HG02970 (cell line): ENCODE data around the gene RXRG.

Experiments
- ATAC-seq: cut with Tn5 transposase; IDR thresholded peaks from one replicate; pipeline ENCODE4 v1.9.1; 2021; ENCODE audit warnings: mild to moderate bottlenecking, moderate library complexity, moderate number of reproducible peaks; ENCODE audit not compliant: unreplicated experiment, low FRiP score

Gene RXRG

GRCh38 chr1:165452336-165453130 lies 7.6 kb upstream of the RXRG start:
- no peak for ATAC-seq

- ATAC-seq, result no peak
Observed at GRCh38 chr1:165451691-165452090, 6.8 kb upstream of the RXRG start.

- no peak for ATAC-seq
Observed at GRCh38 chr1:165449131-165449530, 4.2 kb upstream of the RXRG start.

GRCh38 chr1:165445388-165445787 lies 462 bp upstream of the RXRG start:
- no peak for ATAC-seq

GRCh38 chr1:165443539-165444311 lies 1.2 kb downstream of the RXRG start:
- ATAC-seq, result no peak

GRCh38 chr1:165442653-165443052 lies 2.3 kb downstream of the RXRG start:
- ATAC-seq, result no peak

GRCh38 chr1:165442053-165442452 lies 2.9 kb downstream of the RXRG start:
- no peak for ATAC-seq

GRCh38 chr1:165441166-165441880 lies 3.6 kb downstream of the RXRG start:
- no peak for ATAC-seq

GRCh38 chr1:165439330-165439729 lies 5.6 kb downstream of the RXRG start:
- ATAC-seq, result no peak

- ATAC-seq, result no peak
Observed at GRCh38 chr1:165436994-165437393, 7.9 kb downstream of the RXRG start.

- no peak for ATAC-seq
Observed at GRCh38 chr1:165435801-165436200, 9.1 kb downstream of the RXRG start.

- no peak for ATAC-seq
Observed at GRCh38 chr1:165434281-165434680, 10.6 kb downstream of the RXRG start.

- no peak for ATAC-seq
Observed at GRCh38 chr1:165431079-165431478, 13.8 kb downstream of the RXRG start.

GRCh38 chr1:165426745-165427144 lies 18.2 kb downstream of the RXRG start:
- no peak for ATAC-seq

- no peak for ATAC-seq
Observed at GRCh38 chr1:165425621-165426020, 19.3 kb downstream of the RXRG start.

GRCh38 chr1:165424454-165425216 lies 20.3 kb downstream of the RXRG start:
- no peak for ATAC-seq

- ATAC-seq, result no peak
Observed at GRCh38 chr1:165423136-165423535, 21.8 kb downstream of the RXRG start.

GRCh38 chr1:165420655-165421054 lies 24.3 kb downstream of the RXRG start:
- ATAC-seq, result no peak

GRCh38 chr1:165419839-165420238 lies 25.1 kb downstream of the RXRG start:
- ATAC-seq, result no peak

- ATAC-seq, result no peak
Observed at GRCh38 chr1:165418195-165418594, 26.7 kb downstream of the RXRG start.
